Mammary epithelial cell (primary cell): ENCODE results near the gene OTUD4.

Source experiments
- CTCF ChIP-seq, 2 donors: IDR thresholded peaks in 1 of 2; conservative IDR thresholded peaks in 1 of 2; 2 replicates each; pipeline ENCODE4 v1.5.1; 2011 to 2012; ENCODE audit warnings: inconsistent platforms in 2 of 2, low read length in 2 of 2, mild to moderate bottlenecking in 2 of 2, control low read depth in 1 of 2, low read depth in 1 of 2; ENCODE audit not compliant: insufficient read depth in 1 of 2; ENCODE audit errors: extremely low read depth in 1 of 2
- EZH2 ChIP-seq: IDR thresholded peaks from 2 replicates; pipeline ENCODE4 v1.6.1; 2012; ENCODE audit warnings: low read length, inconsistent platforms, borderline replicate concordance

GRCh38 chr4:145131848-145132247, 48.5 kb downstream of the OTUD4 start:
- TF ChIP-seq EZH2 (no peak), CTCF (conservative IDR thresholded peaks at IDR 0.05 in 1 of 2, IDR thresholded peaks at IDR 0.05 in 1 of 2; ENCODE audit: extremely low read depth in 1 of 2, insufficient read depth in 1 of 2, low read depth in 1 of 2, low read length in 2 of 2) (no peak)
